Measurements from ENCODE around the gene ATL3. TPM values are rescaled to one million over a fixed set of nuclear protein-coding genes. Genes with fewer than 3 reads are reported as not detected.
"Not testable (repeated sequence)": the region's sequence is repeated elsewhere in the genome, so short reads cannot be mapped to it uniquely, and the experiment has no call there.

The ATL3 gene
- total RNA-seq, 3 donors from 2014 or later (not counting 1 experiment from before 2014, with no cell fraction given) = 35.7 to 46.8 (median 41.6) TPM

GRCh38 chr11:63589000-63589399, 82.2 kb downstream of the ATL3 start:
- no peak for DNase-seq
- TF ChIP-seq CTCF (IDR thresholded peaks at IDR 0.05) = no peak
- no peak overlapping the region for H3K4me3 Mint-ChIP-seq
- no peaks in the 10 kb centered on the region for H3K4me1 ChIP-seq (ENCODE audit: control insufficient read depth, insufficient read depth, low read length)
- peaks cover 23% of the 10 kb centered on the region for H3K36me3 ChIP-seq (ENCODE audit: control insufficient read depth, insufficient read depth, low read length)
- H3K27ac ChIP-seq (ENCODE audit: low read length) = no peak overlapping the region
- H3K4me3 ChIP-seq (ENCODE audit: low read length) = no peak overlapping the region
- no peaks in the 10 kb centered on the region for H3K27me3 Mint-ChIP-seq (ENCODE audit: low read depth in 2 of 2)
- intact Hi-C loops (cut with micrococcal nuclease) = no loop called here
- no peak for ATAC-seq
- no peaks in the 10 kb centered on the region for H3K9me3 ChIP-seq (ENCODE audit: control insufficient read depth, insufficient read depth, low read length)
- H3K4me1 Mint-ChIP-seq = peaks cover 9 to 15% of the 10 kb centered on the region in 2 donors
- WGBS (ENCODE audit: insufficient coverage) = 100% methylated on average over 3 of the region's 3 CpGs
- H3K36me3 Mint-ChIP-seq = peaks cover 18% of the 10 kb centered on the region
- H3K27me3 ChIP-seq (ENCODE audit: control insufficient read depth, insufficient read depth, low read length) = no peaks in the 10 kb centered on the region
- no peaks in the 10 kb centered on the region for H3K9me3 Mint-ChIP-seq
- H3K27ac Mint-ChIP-seq = no peak overlapping the region

GRCh38 chr11:63586451-63587166, 84.6 kb downstream of the ATL3 start:
- Histone ChIP-seq H3K27ac (ENCODE audit: low read length) (no peak overlapping the region), H3K36me3 (ENCODE audit: control insufficient read depth, insufficient read depth, low read length) (peaks cover 16% of the 10 kb centered on the region), H3K27me3 (ENCODE audit: control insufficient read depth, insufficient read depth, low read length) (no peaks in the 10 kb centered on the region), H3K9me3 (ENCODE audit: control insufficient read depth, insufficient read depth, low read length) (peaks cover 6% of the 10 kb centered on the region), H3K4me3 (ENCODE audit: low read length) (no peak overlapping the region), H3K4me1 (ENCODE audit: control insufficient read depth, insufficient read depth, low read length) (peaks cover 13% of the 10 kb centered on the region)
- DNase-seq (no peak), ATAC-seq (no peak)
- no peak for TF ChIP-seq CTCF (IDR thresholded peaks at IDR 0.05)
- Mint-ChIP-seq H3K27ac (no peak overlapping the region), H3K27me3 (ENCODE audit: low read depth in 2 of 2) (no peaks in the 10 kb centered on the region), H3K9me3 (peaks cover 0 to 6% of the 10 kb centered on the region in 2 donors), H3K36me3 (peaks cover 22% of the 10 kb centered on the region), H3K4me1 (peaks cover 24 to 29% of the 10 kb centered on the region in 2 donors), H3K4me3 (no peak overlapping the region)
- WGBS (ENCODE audit: insufficient coverage) = 92% methylated on average over 4 of the region's 6 CpGs
- intact Hi-C loops (cut with micrococcal nuclease) = no loop called here

GRCh38 chr11:63583357-63583677, 87.9 kb downstream of the ATL3 start:
- peak overlapping the region; percentile 29 for H3K4me3 Mint-ChIP-seq
- Histone ChIP-seq H3K27ac (ENCODE audit: low read length) (peak overlapping the region; percentile 86), H3K36me3 (ENCODE audit: control insufficient read depth, insufficient read depth, low read length) (peaks cover 12% of the 10 kb centered on the region)

GRCh38 chr11:63581224-63581623, 90.0 kb downstream of the ATL3 start:
- 85% methylated on average over 7 of the region's 7 CpGs for WGBS (ENCODE audit: insufficient coverage)
- peaks cover 38 to 42% of the 10 kb centered on the region in 2 donors for H3K4me1 Mint-ChIP-seq

More at GRCh38 chr11:63583357-63583677, 87.9 kb downstream of the ATL3 start:
- no peak for ATAC-seq
- Mint-ChIP-seq H3K27me3 (ENCODE audit: low read depth in 2 of 2) (no peaks in the 10 kb centered on the region), H3K4me1 (peaks cover 27 to 32% of the 10 kb centered on the region in 2 donors), H3K36me3 (peaks cover 23% of the 10 kb centered on the region), H3K27ac (peak overlapping the region; percentile 89 to 91), H3K9me3 (peaks cover 0 to 8% of the 10 kb centered on the region in 2 donors)
- intact Hi-C loops (cut with micrococcal nuclease) = loop anchor here (1.0 kb wide), 1 partner anchor 52 kb away; no protein-coding TSS in a partner anchor
- DNase-seq = no peak
- TF ChIP-seq CTCF (IDR thresholded peaks at IDR 0.05) = no peak
- H3K4me1 ChIP-seq (ENCODE audit: control insufficient read depth, insufficient read depth, low read length) = peaks cover 14% of the 10 kb centered on the region
- no peaks in the 10 kb centered on the region for H3K27me3 ChIP-seq (ENCODE audit: control insufficient read depth, insufficient read depth, low read length)
- peaks cover 22% of the 10 kb centered on the region for H3K9me3 ChIP-seq (ENCODE audit: control insufficient read depth, insufficient read depth, low read length)
- no peak overlapping the region for H3K4me3 ChIP-seq (ENCODE audit: low read length)

GRCh38 chr11:63578882-63579281, 92.3 kb downstream of the ATL3 start:
- H3K4me1 Mint-ChIP-seq = peaks cover 59 to 61% of the 10 kb centered on the region in 2 donors
- WGBS (ENCODE audit: insufficient coverage) = no CpG with 5 or more reads among the region's 3 CpGs

More at GRCh38 chr11:63581224-63581623, 90.0 kb downstream of the ATL3 start:
- peak overlapping the region; percentile 89 to 91 for H3K27ac Mint-ChIP-seq
- intact Hi-C loops (cut with micrococcal nuclease); H3K4me3 ChIP-seq (ENCODE audit: low read length); H3K36me3 ChIP-seq (ENCODE audit: control insufficient read depth, insufficient read depth, low read length); H3K27ac ChIP-seq (ENCODE audit: low read length); H3K9me3 Mint-ChIP-seq; H3K27me3 ChIP-seq (ENCODE audit: control insufficient read depth, insufficient read depth, low read length); DNase-seq; H3K4me3 Mint-ChIP-seq; H3K27me3 Mint-ChIP-seq (ENCODE audit: low read depth in 2 of 2); ATAC-seq: not testable (repeated sequence)
- H3K9me3 ChIP-seq (ENCODE audit: control insufficient read depth, insufficient read depth, low read length) = peaks cover 22% of the 10 kb centered on the region
- peaks cover 14% of the 10 kb centered on the region for H3K4me1 ChIP-seq (ENCODE audit: control insufficient read depth, insufficient read depth, low read length)
- H3K36me3 Mint-ChIP-seq = peaks cover 15% of the 10 kb centered on the region

More at GRCh38 chr11:63578882-63579281, 92.3 kb downstream of the ATL3 start:
- H3K27me3 ChIP-seq (ENCODE audit: control insufficient read depth, insufficient read depth, low read length); H3K27ac ChIP-seq (ENCODE audit: low read length); H3K4me3 ChIP-seq (ENCODE audit: low read length); H3K4me3 Mint-ChIP-seq; DNase-seq; H3K27ac Mint-ChIP-seq; intact Hi-C loops (cut with micrococcal nuclease); H3K36me3 ChIP-seq (ENCODE audit: control insufficient read depth, insufficient read depth, low read length); ATAC-seq; H3K27me3 Mint-ChIP-seq (ENCODE audit: low read depth in 2 of 2); H3K9me3 Mint-ChIP-seq: not testable (repeated sequence)
- H3K36me3 Mint-ChIP-seq = peaks cover 15% of the 10 kb centered on the region
- peaks cover 22% of the 10 kb centered on the region for H3K9me3 ChIP-seq (ENCODE audit: control insufficient read depth, insufficient read depth, low read length)
- H3K4me1 ChIP-seq (ENCODE audit: control insufficient read depth, insufficient read depth, low read length) = peaks cover 29% of the 10 kb centered on the region

All from natural killer cell (primary cell).